ENCODE data around the gene CENPB. TPM values are rescaled to one million over a fixed set of nuclear protein-coding genes. Genes with fewer than 3 reads are reported as not detected.

The CENPB gene
- total RNA-seq, 1 experiment from 2014 or later, result 115 TPM

- in situ Hi-C loops (cut with HindIII; ENCODE audit: low pct_unique_long_range_greater_than_20kb, low sequenced_read_pairs), result no loop called here
- no peak for DNase-seq (ENCODE audit: low read depth, low spot score)
These were observed 28.0 kb downstream of the CENPB start for GRCh38 chr20:3758566-3758965.

GRCh38 chr20:3757268-3757667 lies 29.3 kb downstream of the CENPB start:
- no peak for DNase-seq (ENCODE audit: low read depth, low spot score)
- in situ Hi-C loops (cut with HindIII; ENCODE audit: low pct_unique_long_range_greater_than_20kb, low sequenced_read_pairs), result no loop called here

- no peak for DNase-seq (ENCODE audit: low read depth, low spot score)
- in situ Hi-C loops (cut with HindIII; ENCODE audit: low pct_unique_long_range_greater_than_20kb, low sequenced_read_pairs), result no loop called here
These were observed 30.6 kb downstream of the CENPB start for GRCh38 chr20:3755814-3756480.

GRCh38 chr20:3755269-3755668 lies 31.3 kb downstream of the CENPB start:
- DNase-seq (ENCODE audit: low read depth, low spot score), result no peak
- in situ Hi-C loops (cut with HindIII; ENCODE audit: low pct_unique_long_range_greater_than_20kb, low sequenced_read_pairs), result no loop called here

GRCh38 chr20:3754276-3754630 lies 32.3 kb downstream of the CENPB start:
- DNase-seq (ENCODE audit: low read depth, low spot score), result no peak
- in situ Hi-C loops (cut with HindIII; ENCODE audit: low pct_unique_long_range_greater_than_20kb, low sequenced_read_pairs), result no loop called here

GRCh38 chr20:3753501-3754275 lies 32.9 kb downstream of the CENPB start:
- in situ Hi-C loops (cut with HindIII; ENCODE audit: low pct_unique_long_range_greater_than_20kb, low sequenced_read_pairs), result no loop called here
- DNase-seq (ENCODE audit: low read depth, low spot score), result no peak

- in situ Hi-C loops (cut with HindIII; ENCODE audit: low pct_unique_long_range_greater_than_20kb, low sequenced_read_pairs), result no loop called here
- peak; percentile 84 for DNase-seq (ENCODE audit: low read depth, low spot score)
These were observed 33.4 kb downstream of the CENPB start for GRCh38 chr20:3753098-3753497.

GRCh38 chr20:3752386-3752759 lies 34.2 kb downstream of the CENPB start:
- in situ Hi-C loops (cut with HindIII; ENCODE audit: low pct_unique_long_range_greater_than_20kb, low sequenced_read_pairs), result no loop called here
- DNase-seq (ENCODE audit: low read depth, low spot score), result no peak

- in situ Hi-C loops (cut with HindIII; ENCODE audit: low pct_unique_long_range_greater_than_20kb, low sequenced_read_pairs), result no loop called here
- peak; percentile 79 for DNase-seq (ENCODE audit: low read depth, low spot score)
These were observed 34.7 kb downstream of the CENPB start for GRCh38 chr20:3751675-3752385.

- DNase-seq (ENCODE audit: low read depth, low spot score), result no peak
- in situ Hi-C loops (cut with HindIII; ENCODE audit: low pct_unique_long_range_greater_than_20kb, low sequenced_read_pairs), result no loop called here
These were observed 35.2 kb downstream of the CENPB start for GRCh38 chr20:3751305-3751674.

GRCh38 chr20:3749689-3750531 lies 36.6 kb downstream of the CENPB start:
- in situ Hi-C loops (cut with HindIII; ENCODE audit: low pct_unique_long_range_greater_than_20kb, low sequenced_read_pairs), result no loop called here
- DNase-seq (ENCODE audit: low read depth, low spot score), result peak; percentile 74

- no peak for DNase-seq (ENCODE audit: low read depth, low spot score)
- in situ Hi-C loops (cut with HindIII; ENCODE audit: low pct_unique_long_range_greater_than_20kb, low sequenced_read_pairs), result no loop called here
These were observed 37.4 kb downstream of the CENPB start for GRCh38 chr20:3749087-3749688.

GRCh38 chr20:3748073-3748472 lies 38.5 kb downstream of the CENPB start:
- in situ Hi-C loops (cut with HindIII; ENCODE audit: low pct_unique_long_range_greater_than_20kb, low sequenced_read_pairs), result no loop called here
- no peak for DNase-seq (ENCODE audit: low read depth, low spot score)

- in situ Hi-C loops (cut with HindIII; ENCODE audit: low pct_unique_long_range_greater_than_20kb, low sequenced_read_pairs), result no loop called here
- DNase-seq (ENCODE audit: low read depth, low spot score), result no peak
These were observed 39.1 kb downstream of the CENPB start for GRCh38 chr20:3747471-3747870.

- no peak for DNase-seq (ENCODE audit: low read depth, low spot score)
- in situ Hi-C loops (cut with HindIII; ENCODE audit: low pct_unique_long_range_greater_than_20kb, low sequenced_read_pairs), result no loop called here
These were observed 40.8 kb downstream of the CENPB start for GRCh38 chr20:3745686-3746173.

GRCh38 chr20:3744806-3745685 lies 41.5 kb downstream of the CENPB start:
- in situ Hi-C loops (cut with HindIII; ENCODE audit: low pct_unique_long_range_greater_than_20kb, low sequenced_read_pairs), result no loop called here
- DNase-seq (ENCODE audit: low read depth, low spot score), result peak; percentile 90

- DNase-seq (ENCODE audit: low read depth, low spot score), result no peak
- in situ Hi-C loops (cut with HindIII; ENCODE audit: low pct_unique_long_range_greater_than_20kb, low sequenced_read_pairs), result no loop called here
These were observed 42.5 kb downstream of the CENPB start for GRCh38 chr20:3744037-3744436.

All from SK-MEL-5 (cell line).